DOHH2 (cell line): ENCODE measurements around the gene CREB5.

Experiments used
- EZH2phosphoT487 ChIP-seq: fragments of 200-600 bp; sonication (generic); IDR thresholded peaks from 2 replicates; pipeline ENCODE4 v1.6.1; 2017; ENCODE audit warnings: borderline replicate concordance, mild to moderate bottlenecking, antibody characterized with exemption, low read length, moderate library complexity, mixed read lengths
- TF ChIP-seq, protein P1 (sequence below): fragments of 200-600 bp; sonication (generic); IDR thresholded peaks from one replicate; pipeline ENCODE4 v1.5.1; 2014; ENCODE audit warnings: antibody characterized with exemption, mild to moderate bottlenecking, low read depth, low read length; ENCODE audit not compliant: poor library complexity, severe bottlenecking

DNA sequence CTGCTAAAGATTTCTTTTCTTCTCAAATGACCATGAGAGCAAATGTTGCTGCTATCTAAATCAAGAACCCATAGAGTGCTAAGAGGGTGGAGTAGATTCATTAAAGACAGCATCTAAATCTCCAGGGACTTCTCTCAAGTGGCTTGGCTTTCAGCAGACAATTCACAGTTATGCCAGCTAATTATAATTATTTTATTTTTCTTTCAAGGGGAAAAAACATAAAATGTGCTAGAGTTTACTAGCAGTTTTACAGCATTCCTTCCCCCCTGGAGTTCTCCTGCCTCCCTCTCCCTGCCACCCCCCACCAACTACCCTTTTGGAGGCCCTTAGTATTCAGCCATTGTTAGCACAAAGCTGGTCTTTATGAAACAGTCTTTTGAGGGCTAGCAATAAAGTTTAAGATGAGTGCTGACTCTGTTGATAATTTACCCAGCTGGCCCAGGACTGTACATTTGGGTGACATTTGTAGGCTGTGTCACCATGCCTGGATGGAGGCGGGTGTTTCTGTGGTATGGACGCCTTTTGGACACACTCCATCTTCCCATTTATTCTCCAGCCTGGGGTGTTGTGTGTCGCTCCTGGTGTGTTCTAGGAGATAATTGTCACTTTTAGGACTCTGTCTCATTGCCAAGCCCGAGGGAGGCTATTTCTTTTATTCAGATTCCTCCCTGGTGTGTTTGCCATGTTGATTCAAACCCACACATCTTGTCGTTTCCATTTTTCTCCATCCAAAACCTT lies 160.2 kb downstream of the CREB5 start:
- TF ChIP-seq, protein P1, sequence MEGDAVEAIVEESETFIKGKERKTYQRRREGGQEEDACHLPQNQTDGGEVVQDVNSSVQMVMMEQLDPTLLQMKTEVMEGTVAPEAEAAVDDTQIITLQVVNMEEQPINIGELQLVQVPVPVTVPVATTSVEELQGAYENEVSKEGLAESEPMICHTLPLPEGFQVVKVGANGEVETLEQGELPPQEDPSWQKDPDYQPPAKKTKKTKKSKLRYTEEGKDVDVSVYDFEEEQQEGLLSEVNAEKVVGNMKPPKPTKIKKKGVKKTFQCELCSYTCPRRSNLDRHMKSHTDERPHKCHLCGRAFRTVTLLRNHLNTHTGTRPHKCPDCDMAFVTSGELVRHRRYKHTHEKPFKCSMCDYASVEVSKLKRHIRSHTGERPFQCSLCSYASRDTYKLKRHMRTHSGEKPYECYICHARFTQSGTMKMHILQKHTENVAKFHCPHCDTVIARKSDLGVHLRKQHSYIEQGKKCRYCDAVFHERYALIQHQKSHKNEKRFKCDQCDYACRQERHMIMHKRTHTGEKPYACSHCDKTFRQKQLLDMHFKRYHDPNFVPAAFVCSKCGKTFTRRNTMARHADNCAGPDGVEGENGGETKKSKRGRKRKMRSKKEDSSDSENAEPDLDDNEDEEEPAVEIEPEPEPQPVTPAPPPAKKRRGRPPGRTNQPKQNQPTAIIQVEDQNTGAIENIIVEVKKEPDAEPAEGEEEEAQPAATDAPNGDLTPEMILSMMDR: no peak
- TF ChIP-seq EZH2phosphoT487: no peak
